NCI-H146 treated with DMSO at 0.1 percent for 48 hours (cell line): Measurements from ENCODE around the gene CLEC7A.

Source experiments
- DNase-seq: peaks from one replicate; lab custom pipeline; 2025; ENCODE audit not compliant: unreplicated experiment; lab: John Stamatoyannopoulos, UW

Gene CLEC7A

GRCh38 chr12:10097521-10097920 lies 32.5 kb downstream of the CLEC7A start:
- DNase-seq: no peak

GRCh38 chr12:10095971-10096370 lies 34.0 kb downstream of the CLEC7A start:
- DNase-seq: no peak

GRCh38 chr12:10094646-10095395 lies 35.2 kb downstream of the CLEC7A start:
- DNase-seq: no peak

GRCh38 chr12:10088955-10089900 lies 40.8 kb downstream of the CLEC7A start:
- DNase-seq: no peak

- DNase-seq: no peak
Measured at GRCh38 chr12:10088031-10088430, 42.0 kb downstream of the CLEC7A start.

- DNase-seq: no peak
Measured at GRCh38 chr12:10086387-10086786, 43.6 kb downstream of the CLEC7A start.

GRCh38 chr12:10084733-10085132 lies 45.3 kb downstream of the CLEC7A start:
- no peak for DNase-seq

GRCh38 chr12:10082117-10082874 lies 47.7 kb downstream of the CLEC7A start:
- DNase-seq: no peak

GRCh38 chr12:10075451-10075850 lies 54.5 kb downstream of the CLEC7A start:
- no peak for DNase-seq

- DNase-seq: no peak
Measured at GRCh38 chr12:10073261-10073660, 56.7 kb downstream of the CLEC7A start.

GRCh38 chr12:10072131-10072530 lies 57.9 kb downstream of the CLEC7A start:
- no peak for DNase-seq

GRCh38 chr12:10070380-10070779 lies 59.6 kb downstream of the CLEC7A start:
- no peak for DNase-seq

GRCh38 chr12:10069976-10070375 lies 60.0 kb downstream of the CLEC7A start:
- no peak for DNase-seq

- DNase-seq: no peak
Measured at GRCh38 chr12:10069099-10069498, 60.9 kb downstream of the CLEC7A start.

GRCh38 chr12:10068644-10069043 lies 61.4 kb downstream of the CLEC7A start:
- no peak for DNase-seq

- no peak for DNase-seq
Measured at GRCh38 chr12:10067942-10068341, 62.1 kb downstream of the CLEC7A start.

- no peak for DNase-seq
Measured at GRCh38 chr12:10067264-10067663, 62.7 kb downstream of the CLEC7A start.
